C4-2B (cell line): Measurements from ENCODE around the gene FAM13A.

Source experiments
- H3K27ac ChIP-seq: fragments of 450-650 bp; 2 replicates; pipeline ENCODE4 v1.5.1; 2017
- CTCF ChIP-seq: fragments of 450-650 bp; conservative IDR thresholded peaks from 2 replicates; pipeline ENCODE4 v1.5.1; 2017; ENCODE audit warnings: mild to moderate bottlenecking
- ZFX ChIP-seq: fragments of 450-650 bp; IDR thresholded peaks from 2 replicates; pipeline ENCODE4 v1.6.1; 2017

The FAM13A gene

GRCh38 chr4:88940506-88940905 lies 116.5 kb downstream of the FAM13A start:
- no peak overlapping the region for H3K27ac ChIP-seq
- TF ChIP-seq ZFX (no peak), CTCF (no peak)

GRCh38 chr4:88939697-88940096 lies 117.3 kb downstream of the FAM13A start:
- no peak overlapping the region for H3K27ac ChIP-seq
- TF ChIP-seq CTCF (no peak), ZFX (no peak)

- no peak for TF ChIP-seq ZFX
- TF ChIP-seq CTCF, result no peak
- H3K27ac ChIP-seq, result no peak overlapping the region
Observed at GRCh38 chr4:88938138-88938537, 118.8 kb downstream of the FAM13A start.

GRCh38 chr4:88937081-88937480 lies 119.9 kb downstream of the FAM13A start:
- TF ChIP-seq CTCF, result no peak
- TF ChIP-seq ZFX, result no peak
- H3K27ac ChIP-seq, result no peak overlapping the region

- no peak for TF ChIP-seq ZFX
- no peak for TF ChIP-seq CTCF
- H3K27ac ChIP-seq, result no peak overlapping the region
Observed at GRCh38 chr4:88933414-88934160, 123.4 kb downstream of the FAM13A start.

- TF ChIP-seq ZFX (no peak), CTCF (no peak)
- no peak overlapping the region for H3K27ac ChIP-seq
Observed at GRCh38 chr4:88928852-88929251, 128.1 kb downstream of the FAM13A start.

GRCh38 chr4:88927420-88927819 lies 129.6 kb downstream of the FAM13A start:
- TF ChIP-seq ZFX, result no peak
- TF ChIP-seq CTCF, result no peak
- H3K27ac ChIP-seq, result no peak overlapping the region
